Peyer's patch (tissue), 4 donors: ENCODE measurements around the gene TAB3.

ENCODE experiments used
- CTCF ChIP-seq, 6 experiments: fragments of 450-650 bp in 4 of 6; fragments of 200-600 bp in 2 of 6; sonication (generic) in 1 of 6; IDR thresholded peaks; one replicate each; pipeline ENCODE4 v1.5.1; 2017 to 2019; ENCODE audit warnings: antibody characterized with exemption in 6 of 6, mild to moderate bottlenecking in 3 of 6, moderate library complexity in 1 of 6
- POLR2A ChIP-seq, 2 donors: fragments of 450-650 bp; IDR thresholded peaks; one replicate each; pipeline ENCODE4 v1.5.1; 2017; ENCODE audit warnings: antibody characterized with exemption in 2 of 2, mild to moderate bottlenecking in 2 of 2, moderate library complexity in 2 of 2

GRCh38 chrX:30791296-30792278 lies 97.5 kb downstream of the TAB3 start:
- no peak for TF ChIP-seq CTCF (IDR thresholded peaks at IDR 0.05)
- no peak for TF ChIP-seq POLR2A (IDR thresholded peaks at IDR 0.05)
